ENCODE data around the gene CIAO3.

The CIAO3 gene

GRCh38 chr16:708019-708418 lies 32.8 kb downstream of the CIAO3 start:
- Histone ChIP-seq H3K9me3 (no peaks in the 10 kb centered on the region), H3K4me3 (ENCODE audit: low read depth, low read length) (no peak overlapping the region), H3K36me3 (0 out of 2 replicates have a peak, but pooled peaks cover 3% of the 10 kb centered on the region), H3K4me1 (peaks cover 28% of the 10 kb centered on the region), H3K27me3 (no peaks in the 10 kb centered on the region)
- no peak for DNase-seq
- no peak for TF ChIP-seq CTCF (IDR thresholded peaks at IDR 0.05; ENCODE audit: low read depth, low read length)

DNA sequence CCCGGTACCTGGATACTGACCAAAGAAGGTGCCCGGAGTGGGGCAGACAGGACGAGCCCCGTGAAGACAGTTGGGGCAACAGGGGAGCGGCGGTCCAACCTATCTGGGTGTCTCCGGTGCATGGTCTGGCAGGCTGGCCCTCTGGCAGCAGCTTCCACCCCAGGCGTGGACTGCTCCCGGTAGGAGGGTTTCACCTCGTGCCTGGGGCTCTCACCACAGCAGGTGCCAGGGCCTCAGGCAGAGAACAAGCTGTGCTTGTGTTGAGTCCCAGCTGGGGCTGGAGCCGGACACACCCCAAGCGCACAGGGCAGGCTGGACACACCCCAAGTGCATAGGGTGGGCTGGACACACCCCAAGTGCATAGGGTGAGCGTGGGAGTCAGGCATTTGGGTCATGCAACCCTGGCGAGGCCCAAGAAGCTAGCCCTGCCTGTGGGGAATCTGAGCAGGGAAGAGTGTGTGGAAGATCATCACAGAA lies 33.7 kb downstream of the CIAO3 start:
- TF ChIP-seq CTCF (IDR thresholded peaks at IDR 0.05; ENCODE audit: low read depth, low read length), result no peak
- peaks cover 9% of the 10 kb centered on the region for H3K36me3 ChIP-seq
- H3K4me3 ChIP-seq (ENCODE audit: low read depth, low read length), result no peak overlapping the region
- DNase-seq, result no peak
- H3K9me3 ChIP-seq, result no peaks in the 10 kb centered on the region
- peaks cover 28% of the 10 kb centered on the region for H3K4me1 ChIP-seq
- H3K27me3 ChIP-seq, result no peaks in the 10 kb centered on the region

DNA sequence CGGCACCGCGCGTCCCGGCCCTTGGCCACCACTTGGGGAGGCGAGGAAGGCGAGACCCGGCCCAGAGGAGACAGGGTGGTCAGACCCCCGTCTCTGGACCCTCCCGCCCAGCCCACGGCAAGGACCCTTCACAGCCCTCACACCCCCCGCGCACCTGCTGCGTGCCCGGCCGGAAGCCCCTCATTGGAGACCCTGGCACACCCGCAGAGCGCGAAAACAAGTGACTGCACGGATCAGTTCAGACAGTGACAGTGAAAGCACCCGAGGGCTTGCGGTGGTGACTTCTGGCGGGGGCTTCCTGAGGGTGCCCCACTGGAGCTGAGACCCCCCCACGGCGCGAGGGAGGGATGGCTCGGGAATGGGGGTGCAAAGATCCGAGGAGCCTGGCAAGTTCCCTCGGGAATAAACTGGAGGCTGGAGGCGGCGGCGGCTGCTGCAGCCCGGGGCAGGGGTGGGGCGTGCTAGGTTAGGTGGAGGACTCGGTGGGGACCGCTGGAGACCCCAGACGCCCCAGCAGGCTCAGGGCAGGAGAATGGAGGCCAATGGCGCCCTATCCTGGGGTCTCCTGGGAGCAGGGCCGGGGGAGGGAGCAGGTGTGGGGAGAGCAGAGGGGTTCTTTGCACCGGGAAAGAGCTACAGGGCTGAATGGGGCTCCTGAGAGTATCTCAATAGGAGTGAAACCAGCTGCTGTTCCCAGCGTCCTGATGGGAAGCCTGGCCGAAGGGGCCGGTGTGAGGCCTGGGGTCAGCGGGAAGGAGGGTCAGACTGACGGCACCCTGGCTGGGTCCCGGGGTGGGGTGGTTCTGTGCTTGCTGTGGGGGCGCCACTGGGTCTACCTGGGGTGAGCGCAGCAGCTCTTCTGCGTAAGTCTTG lies 34.4 kb downstream of the CIAO3 start:
- Histone ChIP-seq H3K27me3 (no peaks in the 10 kb centered on the region), H3K4me3 (ENCODE audit: low read depth, low read length) (peak overlapping the region; percentile 51), H3K36me3 (peaks cover 9% of the 10 kb centered on the region), H3K9me3 (no peaks in the 10 kb centered on the region), H3K4me1 (peaks cover 26% of the 10 kb centered on the region)
- DNase-seq, result no peak
- TF ChIP-seq CTCF (IDR thresholded peaks at IDR 0.05; ENCODE audit: low read depth, low read length), result no peak

DNA sequence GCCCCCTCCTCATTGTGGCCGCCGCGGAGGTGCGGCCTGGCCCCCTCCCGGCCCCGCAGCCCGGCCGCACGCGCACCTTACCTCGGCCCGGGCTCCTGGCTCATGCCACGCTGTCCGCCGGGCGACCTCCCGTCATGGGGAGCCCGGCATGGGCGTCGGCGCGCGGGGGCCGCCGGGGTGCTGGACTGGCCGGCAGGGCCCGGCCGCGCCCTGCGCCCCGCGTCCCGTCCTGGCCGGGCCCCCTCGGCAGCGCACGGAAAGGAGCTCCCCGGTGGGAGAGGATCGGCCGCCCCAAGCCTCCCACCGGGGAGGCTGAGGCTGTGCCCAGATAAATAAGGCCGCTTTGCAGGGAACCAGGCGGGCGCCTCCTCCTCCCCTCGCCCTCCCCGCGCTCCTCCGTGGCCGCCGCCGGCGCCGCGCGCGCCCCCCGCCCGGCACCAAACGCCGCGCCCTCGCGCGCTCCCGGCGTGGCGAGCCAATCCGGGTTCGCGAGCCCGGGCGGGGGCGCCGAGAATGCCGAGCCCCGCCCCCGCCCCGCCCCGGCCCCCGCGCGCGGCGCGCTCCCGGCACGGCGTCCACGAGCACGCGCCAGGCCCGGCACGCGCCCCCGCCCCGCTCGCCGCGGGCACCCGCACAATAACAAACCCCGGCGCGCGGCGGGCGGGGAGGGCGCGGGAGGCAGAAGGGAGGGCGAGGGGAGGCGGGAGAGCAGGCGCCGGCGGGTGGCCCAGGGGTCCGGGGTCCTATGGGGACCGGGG lies 35.2 kb downstream of the CIAO3 start, which contains the start of gene FBXL16:
Gene FBXL16, minus strand, starts transcription at position 371 of the 758 bp plus-strand sequence. CDS start 8,396 bp downstream, outside the sequence.
- Histone ChIP-seq H3K27me3 (no peaks in the 10 kb centered on the region), H3K4me3 (ENCODE audit: low read depth, low read length) (peak within 1 kb of the TSS; percentile 72), H3K36me3 (peaks cover 9% of the 10 kb centered on the region), H3K4me1 (peaks cover 18% of the 10 kb centered on the region), H3K9me3 (no peaks in the 10 kb centered on the region)
- TF ChIP-seq CTCF (IDR thresholded peaks at IDR 0.05; ENCODE audit: low read depth, low read length), result no peak
- DNase-seq, result peak; percentile 83

DNA sequence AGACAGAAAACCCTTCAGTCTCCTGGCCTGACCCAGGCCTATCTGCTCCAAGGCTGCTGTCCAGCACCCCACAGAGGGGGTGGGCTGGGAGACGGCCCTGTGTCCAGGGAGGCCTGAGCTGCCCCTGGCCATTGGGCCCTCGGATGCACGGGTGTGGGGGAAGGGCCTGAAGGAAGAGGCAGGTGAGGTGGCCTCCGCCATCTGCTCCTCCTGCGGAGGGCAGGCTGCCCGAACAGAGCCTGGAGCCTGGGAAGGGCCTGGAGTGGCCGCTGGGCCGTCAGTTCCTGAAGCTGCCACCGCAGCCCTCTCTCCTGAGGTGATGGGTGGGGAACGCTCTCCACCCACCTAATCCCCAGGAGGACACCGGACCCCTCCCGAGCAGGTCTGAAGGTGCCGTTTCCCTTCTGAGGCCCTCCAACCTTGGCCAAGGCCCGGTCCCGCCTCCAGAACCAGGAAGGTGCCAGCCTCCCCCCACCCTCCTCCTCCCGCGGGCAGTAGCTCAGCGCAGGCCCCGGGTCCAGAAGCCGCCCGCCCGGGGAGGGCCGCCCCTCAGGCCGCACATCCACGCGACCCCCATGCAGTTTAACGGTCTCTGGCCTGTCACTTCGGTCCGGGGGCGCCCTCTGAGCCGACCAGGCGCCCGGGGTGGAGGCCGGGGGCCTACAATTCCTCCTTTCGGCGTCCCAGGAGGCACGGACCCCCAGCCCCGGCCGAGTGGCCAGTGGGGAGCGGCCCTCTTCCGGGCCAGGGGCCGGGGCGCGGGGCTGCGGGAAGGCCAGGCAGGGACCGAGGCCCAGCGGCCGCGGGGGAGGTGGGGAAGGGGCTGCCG lies 36.0 kb downstream of the CIAO3 start:
- H3K4me1 ChIP-seq, result peaks cover 9% of the 10 kb centered on the region
- peak overlapping the region; percentile 72 for H3K4me3 ChIP-seq (ENCODE audit: low read depth, low read length)
- peaks cover 9% of the 10 kb centered on the region for H3K36me3 ChIP-seq
- H3K9me3 ChIP-seq, result no peaks in the 10 kb centered on the region
- TF ChIP-seq CTCF (IDR thresholded peaks at IDR 0.05; ENCODE audit: low read depth, low read length), result no peak
- no peak for DNase-seq
- no peaks in the 10 kb centered on the region for H3K27me3 ChIP-seq

Measured in BE2C (cell line).